Activated naive CD4-positive, alpha-beta T cell treated with anti-CD3 and anti-CD28 coated beads, Interleukin-2, amount 50 U/mL, for 72 hours (primary cell): ENCODE results near the gene ZNF343. TPM values are rescaled to one million over a fixed set of nuclear protein-coding genes. Genes with fewer than 3 reads are reported as not detected.
"Not testable (repeated sequence)": the region's sequence is repeated elsewhere in the genome, so short reads cannot be mapped to it uniquely, and the experiment has no call there.

Experiments
- ATAC-seq, 2 donors: fragments of 150-1000 bp; cut with Tn5 transposase; 2 replicates each; pipeline ENCODE4 v1.10.0; 2021; ENCODE audit warnings: mild to moderate bottlenecking in 2 of 2, moderate library complexity in 2 of 2
- DNase-seq, 2 donors: peaks; one replicate each; pipeline ENCODE4 v3.0.0; 2021 to 2022; ENCODE audit warnings: low spot score in 2 of 2
- H3K27ac Mint-ChIP-seq, 2 donors: one replicate each; pipeline ENCODE4 v1.8.0; 2022; ENCODE audit warnings: mild to moderate bottlenecking in 2 of 2, mixed read lengths in 2 of 2
- H3K36me3 Mint-ChIP-seq, 2 donors: one replicate each; pipeline ENCODE4 v1.8.0; 2022; ENCODE audit warnings: mixed read lengths in 2 of 2
- H3K9me3 Mint-ChIP-seq, 2 donors: one replicate each; pipeline ENCODE4 v1.8.0; 2022; ENCODE audit warnings: mixed read lengths in 2 of 2
- total RNA-seq, 2 donors: library from RNA; stranded (reverse); gene quantifications; one replicate each; pipeline ENCODE4 v1.2.3, GENCODE V29; 2022

ZNF343 gene
- total RNA-seq, 2 donors from 2014 or later, result 7.7 to 13.7 TPM

- DNase-seq (peak in 1 of 2 donors; percentile 49), ATAC-seq (peak; percentile 53 to 73)
- Mint-ChIP-seq H3K36me3 (no peaks in the 10 kb centered on the region), H3K27ac (peak overlapping the region; percentile 90 to 94), H3K9me3 (no peaks in the 10 kb centered on the region)
Measured at GRCh38 chr20:2524709-2525506, 16.2 kb upstream of the ZNF343 start.

- no peaks in the 10 kb centered on the region for H3K9me3 Mint-ChIP-seq
- DNase-seq (peak; percentile 88 to 98), ATAC-seq (peak; percentile 74 to 81)
- peak overlapping the region; percentile 90 to 94 for H3K27ac Mint-ChIP-seq
- H3K36me3 Mint-ChIP-seq, result no peaks in the 10 kb centered on the region
Measured at GRCh38 chr20:2523919-2524708, 15.4 kb upstream of the ZNF343 start.

GRCh38 chr20:2522826-2523429, 14.2 kb upstream of the ZNF343 start:
- not testable (repeated sequence) for H3K27ac Mint-ChIP-seq

GRCh38 chr20:2521369-2522305, 12.9 kb upstream of the ZNF343 start:
- no peaks in the 10 kb centered on the region for H3K9me3 Mint-ChIP-seq
- ATAC-seq, result no peak
- no peaks in the 10 kb centered on the region for H3K36me3 Mint-ChIP-seq
- no peak overlapping the region for H3K27ac Mint-ChIP-seq
- peak in 1 of 2 donors; percentile 71 for DNase-seq

More at GRCh38 chr20:2522826-2523429, 14.2 kb upstream of the ZNF343 start:
- not testable (repeated sequence) for DNase-seq, ATAC-seq, H3K9me3 Mint-ChIP-seq, H3K36me3 Mint-ChIP-seq

- ATAC-seq, result no peak
Measured at GRCh38 chr20:2520617-2521016, 11.9 kb upstream of the ZNF343 start.

GRCh38 chr20:2519115-2519809, 10.5 kb upstream of the ZNF343 start:
- H3K27ac Mint-ChIP-seq, result peak overlapping the region in 1 of 2 donors; percentile 19
- no peaks in the 10 kb centered on the region for H3K9me3 Mint-ChIP-seq
- ATAC-seq (peak; percentile 61 to 81), DNase-seq (no peak)
- H3K36me3 Mint-ChIP-seq, result no peaks in the 10 kb centered on the region

More at GRCh38 chr20:2520617-2521016, 11.9 kb upstream of the ZNF343 start:
- no peak for DNase-seq
- Mint-ChIP-seq H3K27ac (no peak overlapping the region), H3K36me3 (no peaks in the 10 kb centered on the region), H3K9me3 (no peaks in the 10 kb centered on the region)

GRCh38 chr20:2518558-2518957, 9.8 kb upstream of the ZNF343 start:
- ATAC-seq, result no peak
- Mint-ChIP-seq H3K36me3 (no peaks in the 10 kb centered on the region), H3K27ac (no peak overlapping the region), H3K9me3 (no peaks in the 10 kb centered on the region)
- DNase-seq, result no peak

GRCh38 chr20:2518096-2518495, 9.4 kb upstream of the ZNF343 start:
- ATAC-seq, result no peak
- DNase-seq, result no peak
- Mint-ChIP-seq H3K36me3 (no peaks in the 10 kb centered on the region), H3K9me3 (no peaks in the 10 kb centered on the region), H3K27ac (no peak overlapping the region)

- Mint-ChIP-seq H3K9me3 (no peaks in the 10 kb centered on the region), H3K36me3 (no peaks in the 10 kb centered on the region)
Measured at GRCh38 chr20:2516399-2516798, 7.7 kb upstream of the ZNF343 start.

GRCh38 chr20:2515203-2515602, 6.5 kb upstream of the ZNF343 start:
- Mint-ChIP-seq H3K36me3 (peaks cover 0 to 5% of the 10 kb centered on the region in 2 donors), H3K27ac (no peak overlapping the region), H3K9me3 (no peaks in the 10 kb centered on the region)
- DNase-seq (no peak), ATAC-seq (no peak)

More at GRCh38 chr20:2516399-2516798, 7.7 kb upstream of the ZNF343 start:
- H3K27ac Mint-ChIP-seq, result no peak overlapping the region
- DNase-seq, result no peak
- ATAC-seq, result no peak

GRCh38 chr20:2509794-2510193, 1.1 kb upstream of the ZNF343 start:
- Mint-ChIP-seq H3K9me3 (no peaks in the 10 kb centered on the region), H3K36me3 (peaks cover 14 to 21% of the 10 kb centered on the region in 2 donors), H3K27ac (peak overlapping the region in 1 of 2 donors; percentile 89)
- ATAC-seq (no peak), DNase-seq (no peak)

GRCh38 chr20:2509468-2509781, 710 bp upstream of the ZNF343 start:
- ATAC-seq (no peak), DNase-seq (no peak)
- peaks cover 14 to 21% of the 10 kb centered on the region in 2 donors for H3K36me3 Mint-ChIP-seq
- H3K9me3 Mint-ChIP-seq, result no peaks in the 10 kb centered on the region
- H3K27ac Mint-ChIP-seq, result peak overlapping the region; percentile 89 to 100

GRCh38 chr20:2507875-2508630, 662 bp downstream of the ZNF343 start:
- no peaks in the 10 kb centered on the region for H3K9me3 Mint-ChIP-seq
- peak overlapping the region; percentile 89 to 100 for H3K27ac Mint-ChIP-seq
- H3K36me3 Mint-ChIP-seq, result peaks cover 14 to 21% of the 10 kb centered on the region in 2 donors
- no peak for DNase-seq
- ATAC-seq, result peak; percentile 2 to 6

- H3K9me3 Mint-ChIP-seq, result no peaks in the 10 kb centered on the region
- peaks cover 14 to 21% of the 10 kb centered on the region in 2 donors for H3K36me3 Mint-ChIP-seq
- DNase-seq (no peak), ATAC-seq (no peak)
- no peak overlapping the region for H3K27ac Mint-ChIP-seq
Measured at GRCh38 chr20:2507464-2507863, 1.3 kb downstream of the ZNF343 start.

GRCh38 chr20:2506426-2506825, 2.3 kb downstream of the ZNF343 start:
- H3K36me3 Mint-ChIP-seq, result peaks cover 14 to 21% of the 10 kb centered on the region in 2 donors
- DNase-seq, H3K9me3 Mint-ChIP-seq, H3K27ac Mint-ChIP-seq, ATAC-seq: not testable (repeated sequence)
